OCI-LY1 (cell line): Measurements from ENCODE around the gene PRKAR1A.

Experiments used
- H2AFZ ChIP-seq: fragments of 200-600 bp; sonication (generic), shearing (Covaris generic); 2 replicates; pipeline ENCODE4 v1.6.0; 2014; ENCODE audit warnings: antibody characterized with exemption, mild to moderate bottlenecking, low read length
- H3F3A ChIP-seq: fragments of 200-600 bp; sonication (generic), shearing (Covaris generic); 2 replicates; pipeline ENCODE4 v1.6.0; 2014; ENCODE audit warnings: mild to moderate bottlenecking, antibody characterized with exemption, low read length, moderate library complexity; ENCODE audit not compliant: insufficient read depth
- H3K27ac ChIP-seq: fragments of 200-600 bp; sonication (generic); 2 replicates; pipeline ENCODE4 v1.5.1; 2014; ENCODE audit warnings: low read length, mixed run types, mild to moderate bottlenecking, low read depth; ENCODE audit not compliant: poor library complexity, severe bottlenecking
- H3K27me3 ChIP-seq: fragments of 200-600 bp; sonication (generic); 2 replicates; pipeline ENCODE4 v1.6.0; 2014; ENCODE audit warnings: antibody characterized with exemption, mild to moderate bottlenecking, low read length, moderate library complexity; ENCODE audit not compliant: insufficient read depth
- H3K36me3 ChIP-seq: fragments of 200-600 bp; sonication (generic); 2 replicates; pipeline ENCODE4 v1.6.1; 2014; ENCODE audit warnings: mild to moderate bottlenecking, antibody characterized with exemption, low read length, moderate library complexity, mixed read lengths; ENCODE audit not compliant: insufficient read depth
- H3K4me1 ChIP-seq: fragments of 200-600 bp; sonication (generic); 2 replicates; pipeline ENCODE4 v1.5.1; 2014; ENCODE audit warnings: mild to moderate bottlenecking, low read length, moderate library complexity; ENCODE audit not compliant: insufficient read depth, severe bottlenecking
- H3K4me2 ChIP-seq: fragments of 200-600 bp; sonication (generic), shearing (Covaris generic); 2 replicates; pipeline ENCODE4 v1.6.1; 2014; ENCODE audit warnings: low read length
- H3K4me3 ChIP-seq: fragments of 200-600 bp; sonication (generic); 2 replicates; pipeline ENCODE4 v1.5.1; 2014; ENCODE audit warnings: low read length, low read depth, mild to moderate bottlenecking, mixed read lengths; ENCODE audit not compliant: poor library complexity, severe bottlenecking
- H3K79me2 ChIP-seq: fragments of 200-600 bp; shearing (Covaris generic); 2 replicates; pipeline ENCODE4 v1.6.1; 2016; ENCODE audit warnings: mixed run types, low read length, mixed read lengths; ENCODE audit not compliant: insufficient read depth
- H3K9ac ChIP-seq: fragments of 200-600 bp; sonication (generic), shearing (Covaris generic); 2 replicates; pipeline ENCODE4 v1.6.1; 2014; ENCODE audit warnings: mild to moderate bottlenecking, low read length, mixed read lengths
- H3K9me2 ChIP-seq: fragments of 200-600 bp; sonication (generic), shearing (Covaris generic); 2 replicates; pipeline ENCODE4 v1.6.1; 2014; ENCODE audit warnings: low read depth, mild to moderate bottlenecking, low read length, mixed read lengths
- H3K9me3 ChIP-seq: fragments of 200-600 bp; shearing (Covaris generic); 2 replicates; pipeline ENCODE4 v1.6.1; 2014; ENCODE audit warnings: low read length, mixed read lengths
- H4K20me1 ChIP-seq: fragments of 200-600 bp; sonication (generic), shearing (Covaris generic); 2 replicates; pipeline ENCODE4 v1.6.0; 2016; ENCODE audit warnings: mild to moderate bottlenecking, low read length; ENCODE audit not compliant: insufficient read depth
- CTCF ChIP-seq: fragments of 200-600 bp; sonication (generic), shearing (Covaris generic); IDR thresholded peaks from 2 replicates; pipeline ENCODE4 v1.5.1; 2017; ENCODE audit warnings: mild to moderate bottlenecking, antibody characterized with exemption, low read length, moderate library complexity, mixed read lengths
- EZH2 ChIP-seq: fragments of 200-600 bp; sonication (generic), shearing (Covaris generic); IDR thresholded peaks from 2 replicates; pipeline ENCODE4 v1.8.0; 2017; ENCODE audit warnings: borderline replicate concordance, mixed run types, mild to moderate bottlenecking, antibody characterized with exemption, low read length, moderate library complexity, mixed read lengths

Gene PRKAR1A

DNA sequence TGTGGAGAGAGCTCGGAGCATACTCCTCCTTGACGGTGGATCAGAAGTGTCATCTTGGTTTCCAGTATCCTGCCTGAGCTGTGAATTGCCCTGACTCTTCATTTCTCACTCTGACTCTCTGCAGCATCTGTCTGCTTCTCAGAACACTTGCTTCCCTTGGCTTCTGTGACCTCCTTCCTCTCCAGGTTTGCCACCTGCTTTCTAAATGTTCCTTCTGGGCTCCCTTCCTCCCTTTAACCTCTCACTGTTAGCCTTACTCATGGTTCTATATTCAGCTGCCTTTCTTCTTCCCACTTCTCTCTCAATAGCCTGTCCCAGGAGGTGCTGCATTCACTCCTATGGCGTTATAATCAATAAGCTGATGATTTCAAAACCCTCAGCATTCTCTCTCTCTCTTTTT lies 11.2 kb upstream of the PRKAR1A start:
- no peak overlapping the region for H3K4me2 ChIP-seq
- H3K9me2 ChIP-seq: no peaks in the 10 kb centered on the region

GRCh38 chr17:68505951-68506350 lies 6.3 kb upstream of the PRKAR1A start:
- no peak for TF ChIP-seq EZH2
- TF ChIP-seq CTCF: no peak
- Histone ChIP-seq H3K9me3 (no peaks in the 10 kb centered on the region), H3K27ac (no peak overlapping the region), H3K4me3 (no peak overlapping the region), H3K27me3 (no peaks in the 10 kb centered on the region), H3K9me2 (no peaks in the 10 kb centered on the region), H3K36me3 (no peaks in the 10 kb centered on the region), H2AFZ (no peak overlapping the region), H3F3A (no peaks in the 10 kb centered on the region), H3K4me1 (peaks cover 26% of the 10 kb centered on the region), H4K20me1 (no peaks in the 10 kb centered on the region), H3K9ac (no peak overlapping the region), H3K4me2 (no peak overlapping the region), H3K79me2 (no peaks in the 10 kb centered on the region)

More for the DNA sequence above, 11.2 kb upstream of the PRKAR1A start:
- no peaks in the 10 kb centered on the region for H3K36me3 ChIP-seq
- no peak overlapping the region for H3K4me3 ChIP-seq
- no peak overlapping the region for H3K9ac ChIP-seq
- no peaks in the 10 kb centered on the region for H4K20me1 ChIP-seq
- H2AFZ ChIP-seq: no peak overlapping the region
- 0 out of 2 replicates have a peak, but pooled peaks cover 9% of the 10 kb centered on the region for H3F3A ChIP-seq
- H3K27me3 ChIP-seq: no peaks in the 10 kb centered on the region
- no peaks in the 10 kb centered on the region for H3K9me3 ChIP-seq
- H3K27ac ChIP-seq: peak overlapping the region; percentile 42
- H3K4me1 ChIP-seq: peaks cover 47% of the 10 kb centered on the region
- H3K79me2 ChIP-seq: no peaks in the 10 kb centered on the region
- no peak for TF ChIP-seq EZH2
- no peak for TF ChIP-seq CTCF

DNA sequence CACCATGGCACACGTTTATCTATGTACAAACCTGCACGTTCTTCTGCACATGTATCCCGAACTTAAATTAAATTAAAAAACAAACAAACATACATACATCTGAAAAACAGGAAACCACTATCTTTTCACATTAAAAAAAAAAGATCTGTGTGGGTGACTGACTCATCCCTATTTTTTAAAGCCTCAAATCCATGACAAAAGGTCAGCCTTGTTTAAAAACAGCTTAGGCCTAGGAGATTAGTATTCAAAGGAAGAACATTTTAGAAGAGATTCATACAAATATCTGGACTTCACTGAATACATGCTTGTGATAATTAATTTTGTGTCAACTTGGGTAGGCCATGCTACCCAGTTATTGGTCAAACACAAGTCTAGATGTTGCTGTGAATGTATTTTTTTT lies 4.7 kb upstream of the PRKAR1A start:
- no peaks in the 10 kb centered on the region for H3K9me3 ChIP-seq
- H3K4me3 ChIP-seq: no peak overlapping the region
- H3K79me2 ChIP-seq: peaks cover 2% of the 10 kb centered on the region
- H3K9me2 ChIP-seq: no peaks in the 10 kb centered on the region
- peak overlapping the region; percentile 32 for H3K27ac ChIP-seq
- no peak overlapping the region for H3K4me2 ChIP-seq
- H3F3A ChIP-seq: no peaks in the 10 kb centered on the region
- H3K27me3 ChIP-seq: no peaks in the 10 kb centered on the region
- no peaks in the 10 kb centered on the region for H3K36me3 ChIP-seq
- no peak overlapping the region for H3K9ac ChIP-seq
- TF ChIP-seq CTCF (no peak), EZH2 (no peak)
- H2AFZ ChIP-seq: no peak overlapping the region
- no peaks in the 10 kb centered on the region for H4K20me1 ChIP-seq
- peaks cover 25% of the 10 kb centered on the region for H3K4me1 ChIP-seq
